ENCODE measurements around the gene RSBN1L.
A peak's percentile ranks its signal among the peaks of the same experiment; 100 is the strongest.

Gene RSBN1L

GRCh38 chr7:77734659-77735421, 38.6 kb downstream of the RSBN1L start:
- no peak for DNase-seq

GRCh38 chr7:77735457-77735856, 39.2 kb downstream of the RSBN1L start:
- DNase-seq, result no peak

- DNase-seq, result no peak
Observed at GRCh38 chr7:77736991-77737390, 40.7 kb downstream of the RSBN1L start.

DNA sequence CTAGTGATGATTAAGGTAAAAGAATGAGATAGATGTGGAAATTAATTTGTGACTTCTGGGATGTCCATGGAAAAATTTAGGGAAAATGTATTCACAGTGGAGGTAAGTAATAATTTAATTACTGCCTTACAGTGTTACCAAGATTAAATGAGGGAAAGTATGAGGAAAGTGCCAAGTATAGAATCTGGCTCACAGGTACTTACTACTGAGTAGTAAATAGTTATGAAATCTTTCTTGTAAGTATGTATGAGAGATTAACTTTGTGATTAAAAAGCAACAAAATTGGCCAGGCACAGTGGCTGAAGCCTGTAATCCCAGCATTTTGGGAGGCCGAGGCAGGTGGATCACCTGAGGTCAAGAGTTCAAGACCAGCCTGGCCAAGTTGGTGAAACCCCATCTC, 42.1 kb downstream of the RSBN1L start:
- no peak for DNase-seq

DNA sequence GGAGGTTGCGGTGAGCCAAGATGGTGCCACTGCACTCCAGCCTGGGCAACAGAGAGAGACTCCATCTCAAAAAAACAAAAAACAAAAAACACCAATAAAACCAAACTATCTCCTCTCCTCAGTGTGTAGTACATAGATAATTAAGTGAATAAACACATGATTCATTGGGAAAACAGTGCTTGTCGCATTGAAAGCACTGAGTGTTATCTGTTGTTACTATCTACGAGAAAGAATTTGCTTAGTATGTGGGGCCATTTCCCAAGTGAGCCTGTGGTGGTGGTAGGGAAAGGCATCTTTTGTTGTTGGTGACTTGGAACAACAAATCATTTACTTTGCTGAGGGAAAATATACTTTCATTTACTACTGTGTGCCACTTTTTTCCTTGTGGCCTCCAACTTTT, 42.6 kb downstream of the RSBN1L start:
- no peak for DNase-seq

GRCh38 chr7:77740257-77740656, 44.0 kb downstream of the RSBN1L start:
- no peak for DNase-seq

- no peak for DNase-seq
Observed at GRCh38 chr7:77743518-77743917, 47.3 kb downstream of the RSBN1L start.

DNA sequence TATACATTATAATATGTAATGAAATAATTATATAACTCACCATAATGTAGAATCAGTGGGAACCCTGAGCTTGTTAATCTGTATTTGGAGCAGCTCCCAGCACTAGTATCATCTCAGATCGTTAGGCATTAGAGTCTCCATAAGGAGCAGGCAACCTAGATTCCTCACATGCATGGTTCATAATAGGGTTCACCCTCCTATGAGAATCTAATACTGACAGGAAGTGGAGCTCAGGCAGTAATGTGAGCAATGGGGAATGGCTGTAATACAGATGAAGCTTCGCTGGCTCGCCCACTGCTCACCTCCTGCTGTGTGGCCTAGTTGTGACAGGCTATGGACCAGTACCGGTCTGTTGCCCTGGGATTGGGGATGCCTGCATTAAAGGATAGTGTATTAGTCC, 49.5 kb downstream of the RSBN1L start:
- DNase-seq, result no peak

- DNase-seq, result no peak
Observed at GRCh38 chr7:77746164-77746823, 50.0 kb downstream of the RSBN1L start.

- no peak for DNase-seq
Observed at GRCh38 chr7:77746824-77747165, 50.5 kb downstream of the RSBN1L start.

DNA sequence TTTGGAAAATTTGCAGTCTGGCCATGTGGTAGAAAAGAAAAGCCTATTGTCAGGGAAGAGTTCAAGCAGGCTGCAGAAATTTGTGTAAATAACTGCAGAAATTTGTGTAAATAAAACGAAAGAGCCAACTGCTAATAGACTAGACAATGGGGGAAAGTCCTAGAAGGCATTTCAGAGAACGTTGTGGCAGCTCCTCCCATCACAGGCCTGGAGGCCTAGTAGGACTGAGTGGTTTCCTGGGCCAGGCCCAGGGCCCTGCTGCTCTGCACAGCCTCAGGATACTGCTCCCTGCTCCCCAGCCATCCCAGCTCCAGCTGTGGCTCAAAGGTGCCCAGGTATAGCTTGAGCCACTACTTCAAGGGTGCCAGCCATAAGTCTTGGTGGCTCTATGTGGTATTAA, 50.9 kb downstream of the RSBN1L start:
- DNase-seq, result no peak

- DNase-seq, result no peak
Observed at GRCh38 chr7:77747718-77748117, 51.5 kb downstream of the RSBN1L start.

DNA sequence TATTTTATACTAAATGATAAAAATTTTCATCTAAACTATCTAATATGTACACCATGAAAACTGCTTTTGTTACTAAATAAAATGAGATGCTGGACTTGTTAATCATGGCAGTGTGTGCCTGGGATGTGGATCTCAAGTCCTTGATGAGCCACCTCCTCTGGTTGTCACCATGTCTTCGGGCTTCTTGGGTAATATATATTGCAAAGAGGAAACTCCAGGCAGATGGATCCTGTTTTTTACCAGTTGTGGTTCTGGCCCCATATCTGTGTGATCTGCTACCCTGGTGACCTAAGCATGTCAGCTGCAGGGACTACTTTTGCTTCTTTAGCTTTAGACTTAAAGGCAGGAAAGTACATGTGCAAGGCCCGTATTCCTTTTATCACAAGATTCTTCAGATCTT, 55.8 kb downstream of the RSBN1L start:
- no peak for DNase-seq

DNA sequence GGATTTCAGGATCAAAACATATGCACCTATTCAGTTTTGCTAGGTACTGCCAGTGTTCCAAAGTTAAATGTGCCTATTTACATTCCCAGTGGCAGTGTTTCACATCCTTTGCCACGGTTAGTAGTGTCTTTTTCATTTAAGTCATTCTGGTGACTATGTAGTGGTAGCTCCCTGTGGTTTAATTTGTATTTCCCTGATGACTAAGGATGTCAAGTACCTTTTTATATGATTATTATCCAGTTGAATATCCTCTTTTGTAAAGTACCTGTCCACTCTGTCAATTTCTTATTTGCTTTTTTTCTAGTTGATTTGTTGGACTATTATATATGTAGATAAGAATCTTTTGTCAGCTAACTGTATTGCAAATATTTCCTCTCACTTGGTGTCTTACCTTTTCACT, 56.9 kb downstream of the RSBN1L start:
- no peak for DNase-seq

DNA sequence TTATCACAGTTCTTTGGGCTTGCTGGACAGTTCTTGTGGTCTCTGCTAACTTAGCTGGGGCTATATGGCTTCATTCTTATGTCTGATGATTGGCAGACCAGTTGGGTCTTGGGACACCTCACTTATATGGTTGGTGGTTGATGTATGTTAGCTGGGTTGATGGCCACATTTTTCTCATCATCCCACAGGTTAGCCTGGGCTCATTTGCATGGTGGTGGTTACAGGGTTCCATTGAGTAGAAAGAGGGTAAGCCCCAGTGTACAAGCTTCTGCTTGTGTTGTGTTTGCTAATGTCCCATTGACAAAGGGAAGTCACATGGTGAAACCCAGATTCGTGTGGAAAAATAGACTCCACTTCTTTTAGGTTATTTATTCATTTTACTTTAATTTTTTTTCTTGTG, 61.3 kb downstream of the RSBN1L start:
- no peak for DNase-seq

GRCh38 chr7:77759294-77759889, 63.1 kb downstream of the RSBN1L start:
- DNase-seq, result peak; percentile 27

DNA sequence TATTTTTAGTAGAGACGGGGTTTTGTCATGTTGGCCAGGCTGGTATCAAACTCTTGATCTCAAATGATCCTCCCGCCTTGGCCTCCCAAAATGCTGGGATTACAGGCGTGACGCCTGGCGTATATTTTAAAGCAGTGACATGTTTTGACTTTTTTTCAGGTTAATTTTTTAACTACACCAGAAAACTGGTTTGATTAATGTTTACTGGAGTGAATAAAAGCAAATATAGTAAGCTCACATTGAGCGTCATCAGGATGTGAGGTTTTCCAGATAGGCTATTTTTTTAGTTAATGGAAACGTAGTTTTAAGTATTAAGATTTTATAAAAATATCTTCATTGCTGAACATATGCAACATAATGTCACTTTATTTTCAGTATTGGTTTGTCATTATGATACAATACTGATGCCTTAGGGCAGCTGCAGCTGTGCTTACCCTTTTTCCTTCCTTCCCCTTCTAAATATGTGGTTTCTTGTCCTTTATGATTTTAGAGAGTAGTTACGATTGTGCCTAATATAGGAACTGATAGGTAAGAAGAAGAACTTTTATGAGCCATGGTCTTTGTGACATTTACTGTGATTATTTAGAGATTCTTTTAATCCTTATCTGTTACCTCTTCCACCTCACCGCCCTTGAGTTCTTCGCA, 64.7 kb downstream of the RSBN1L start:
- no peak for DNase-seq

GRCh38 chr7:77765481-77765880, 69.2 kb downstream of the RSBN1L start:
- DNase-seq, result no peak

DNA sequence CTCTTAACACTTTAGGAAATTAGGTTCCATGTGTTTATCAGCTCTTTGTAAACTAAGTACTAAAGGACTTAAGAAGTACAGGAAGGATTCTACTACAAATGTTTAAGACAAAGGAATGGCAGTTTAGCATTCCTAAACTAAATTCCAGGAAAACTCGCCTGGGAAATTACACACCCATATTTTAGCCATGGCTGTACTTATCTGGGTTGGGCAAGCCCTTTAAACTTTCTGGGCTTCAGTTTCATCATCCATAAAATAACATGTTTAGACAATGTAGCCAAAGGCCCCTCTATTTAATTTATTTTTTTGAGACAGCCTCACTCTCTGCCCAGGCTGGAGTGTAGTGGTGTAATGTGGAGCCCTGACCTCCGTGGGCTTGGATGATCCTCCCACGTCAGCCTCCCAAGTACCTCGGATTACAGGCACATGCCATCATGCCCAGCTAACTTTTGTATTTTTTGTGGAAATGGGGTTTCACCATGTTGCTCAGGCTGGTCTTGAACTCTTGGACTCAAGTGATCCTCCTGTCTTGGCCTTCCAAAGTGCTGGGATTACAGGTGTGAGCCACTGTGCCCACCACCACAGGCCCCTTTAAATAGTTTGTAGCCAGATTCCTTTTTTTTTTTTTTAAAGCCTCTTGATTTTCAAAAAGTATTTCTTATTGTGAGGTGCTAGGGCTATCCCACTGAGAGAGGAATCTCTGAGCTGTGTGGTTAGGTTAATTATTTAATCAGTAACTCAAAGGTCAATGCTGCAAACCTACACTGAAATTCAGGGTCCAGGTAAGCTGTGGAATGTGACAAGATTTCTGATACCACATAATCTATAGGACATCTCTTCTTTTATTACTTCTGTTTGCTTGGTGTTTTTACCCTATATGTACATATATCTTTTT, 69.9 kb downstream of the RSBN1L start:
- DNase-seq, result no peak

DNA sequence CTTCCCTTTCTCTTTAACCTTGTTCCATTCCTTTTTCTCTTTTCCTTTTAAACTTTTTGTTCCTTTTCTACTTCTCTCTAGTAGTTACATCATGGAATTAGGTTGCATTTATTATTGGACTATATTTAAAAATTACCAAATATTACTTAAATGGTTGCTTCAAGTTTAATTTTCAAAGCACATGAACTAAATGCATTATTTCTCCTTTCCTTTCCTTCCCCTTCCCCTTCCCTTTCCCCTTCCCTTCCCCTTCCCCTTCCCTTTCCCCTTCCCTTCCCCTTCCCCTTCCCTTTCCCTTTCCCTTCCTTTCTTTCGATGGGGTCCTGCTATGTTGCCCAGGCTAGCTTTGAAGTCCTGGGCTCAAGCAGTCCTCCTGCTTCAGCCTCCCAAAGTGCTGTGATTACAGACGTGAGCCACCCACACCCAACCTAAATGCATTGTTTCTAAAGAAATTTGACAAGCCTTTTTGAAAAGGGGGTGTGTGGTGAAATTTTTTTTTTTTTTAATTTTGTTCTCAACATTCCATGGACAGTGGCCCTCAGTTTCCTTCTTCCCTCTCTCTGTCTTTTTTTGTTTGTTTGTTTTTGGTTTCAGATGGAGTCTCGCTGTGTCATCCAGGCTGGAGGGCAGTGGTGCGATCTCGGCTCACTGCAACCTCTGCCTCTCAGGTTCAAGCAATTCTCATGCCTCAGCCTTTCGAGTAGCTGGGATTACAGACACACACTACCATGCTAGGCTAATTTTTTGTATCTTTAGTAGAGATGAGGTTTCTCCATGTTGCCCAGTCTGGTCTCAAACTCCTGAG, 70.7 kb downstream of the RSBN1L start:
- DNase-seq, result no peak

GRCh38 chr7:77770316-77770715, 74.1 kb downstream of the RSBN1L start:
- DNase-seq, result no peak

GRCh38 chr7:77771901-77772300, 75.6 kb downstream of the RSBN1L start:
- no peak for DNase-seq
